GM06990 (cell line): ENCODE data around the gene PLXDC2.

Experiments
- DNase-seq: peaks from one replicate; pipeline ENCODE4 v3.0.0-alpha.2; 2011; ENCODE audit not compliant: insufficient read length; ENCODE audit errors: extremely low read depth
- H3K27me3 ChIP-seq: replicated peaks from 2 replicates; pipeline ENCODE4 v1.6.0; 2011; ENCODE audit warnings: low read length; ENCODE audit not compliant: control insufficient read depth, insufficient read depth
- H3K36me3 ChIP-seq: 2 replicates; pipeline ENCODE4 v1.5.1; 2011; ENCODE audit warnings: low read length; ENCODE audit not compliant: control insufficient read depth, insufficient read depth
- H3K4me3 ChIP-seq: replicated peaks from 2 replicates; pipeline ENCODE4 v1.5.1; 2011; ENCODE audit warnings: low read depth, mild to moderate bottlenecking, control low read depth, low read length
- CTCF ChIP-seq: IDR thresholded peaks from 2 replicates; pipeline ENCODE4 v1.5.1; 2011; ENCODE audit warnings: low read length, control low read depth, mild to moderate bottlenecking, inconsistent platforms; ENCODE audit not compliant: insufficient read depth, poor library complexity, severe bottlenecking

The PLXDC2 gene

GRCh38 chr10:20232079-20232705 is 416.0 kb downstream of the PLXDC2 start:
- no peak overlapping the region for H3K4me3 ChIP-seq
- TF ChIP-seq CTCF, result no peak
- H3K27me3 ChIP-seq, result no peaks in the 10 kb centered on the region
- DNase-seq, result no peak
- no peaks in the 10 kb centered on the region for H3K36me3 ChIP-seq

- no peak for TF ChIP-seq CTCF
- no peak overlapping the region for H3K4me3 ChIP-seq
- no peaks in the 10 kb centered on the region for H3K36me3 ChIP-seq
- no peak for DNase-seq
- H3K27me3 ChIP-seq, result no peaks in the 10 kb centered on the region
Observed at GRCh38 chr10:20233423-20233822, 417.2 kb downstream of the PLXDC2 start.

- Histone ChIP-seq H3K4me3 (no peak overlapping the region), H3K36me3 (no peaks in the 10 kb centered on the region), H3K27me3 (no peaks in the 10 kb centered on the region)
- no peak for DNase-seq
- no peak for TF ChIP-seq CTCF
Observed at GRCh38 chr10:20234579-20234978, 418.3 kb downstream of the PLXDC2 start.

GRCh38 chr10:20237091-20237570 is 420.9 kb downstream of the PLXDC2 start:
- no peak for TF ChIP-seq CTCF
- Histone ChIP-seq H3K36me3 (no peaks in the 10 kb centered on the region), H3K27me3 (no peaks in the 10 kb centered on the region), H3K4me3 (no peak overlapping the region)
- DNase-seq, result no peak

- TF ChIP-seq CTCF, result no peak
- H3K4me3 ChIP-seq, result no peak overlapping the region
- no peak for DNase-seq
- no peaks in the 10 kb centered on the region for H3K27me3 ChIP-seq
- no peaks in the 10 kb centered on the region for H3K36me3 ChIP-seq
Observed at GRCh38 chr10:20237586-20237985, 421.4 kb downstream of the PLXDC2 start.

- Histone ChIP-seq H3K27me3 (no peaks in the 10 kb centered on the region), H3K4me3 (no peak overlapping the region), H3K36me3 (no peaks in the 10 kb centered on the region)
- no peak for TF ChIP-seq CTCF
- no peak for DNase-seq
Observed at GRCh38 chr10:20240643-20241042, 424.4 kb downstream of the PLXDC2 start.
